ENCODE measurements around the gene POGK. TPM values are rescaled to one million over a fixed set of nuclear protein-coding genes. Genes with fewer than 3 reads are reported as not detected.
"Not testable (repeated sequence)": the region's sequence is repeated elsewhere in the genome, so short reads cannot be mapped to it uniquely, and the experiment has no call there.

Gene POGK
- total RNA-seq, 1 donor from 2014 or later: 14.1 TPM

DNA sequence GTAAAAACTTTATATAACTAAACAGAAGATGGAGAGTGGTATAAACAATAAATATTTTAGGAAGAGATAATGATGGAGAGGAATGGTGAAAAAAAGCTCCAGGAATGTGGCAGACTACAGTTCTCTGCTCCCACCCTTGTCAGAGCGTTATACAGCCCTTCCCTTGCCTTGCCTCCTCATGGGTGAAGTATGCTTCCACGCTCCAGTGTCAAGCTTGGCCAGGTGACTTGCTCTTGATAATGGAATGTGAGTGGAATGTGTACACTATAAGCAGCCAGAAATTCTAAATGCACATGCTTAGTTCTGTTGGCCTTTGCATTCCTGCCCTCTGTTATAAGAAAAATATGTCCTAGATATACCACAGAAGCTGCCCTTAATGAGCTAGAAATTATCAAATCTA, 24.7 kb upstream of the POGK start:
- Histone ChIP-seq H3K9me3 (replicated peaks) (peaks cover 9% of the 10 kb centered on the region), H3K27ac (replicated peaks) (no peak overlapping the region), H3K36me3 (no peaks in the 10 kb centered on the region), H3K4me3 (no peak overlapping the region), H3K27me3 (ENCODE audit: low read depth) (no peaks in the 10 kb centered on the region), H3K4me1 (peaks cover 14% of the 10 kb centered on the region)
- intact Hi-C loops (cut with micrococcal nuclease): no loop called here
- DNase-seq: no peak
- TF ChIP-seq, protein P1, sequence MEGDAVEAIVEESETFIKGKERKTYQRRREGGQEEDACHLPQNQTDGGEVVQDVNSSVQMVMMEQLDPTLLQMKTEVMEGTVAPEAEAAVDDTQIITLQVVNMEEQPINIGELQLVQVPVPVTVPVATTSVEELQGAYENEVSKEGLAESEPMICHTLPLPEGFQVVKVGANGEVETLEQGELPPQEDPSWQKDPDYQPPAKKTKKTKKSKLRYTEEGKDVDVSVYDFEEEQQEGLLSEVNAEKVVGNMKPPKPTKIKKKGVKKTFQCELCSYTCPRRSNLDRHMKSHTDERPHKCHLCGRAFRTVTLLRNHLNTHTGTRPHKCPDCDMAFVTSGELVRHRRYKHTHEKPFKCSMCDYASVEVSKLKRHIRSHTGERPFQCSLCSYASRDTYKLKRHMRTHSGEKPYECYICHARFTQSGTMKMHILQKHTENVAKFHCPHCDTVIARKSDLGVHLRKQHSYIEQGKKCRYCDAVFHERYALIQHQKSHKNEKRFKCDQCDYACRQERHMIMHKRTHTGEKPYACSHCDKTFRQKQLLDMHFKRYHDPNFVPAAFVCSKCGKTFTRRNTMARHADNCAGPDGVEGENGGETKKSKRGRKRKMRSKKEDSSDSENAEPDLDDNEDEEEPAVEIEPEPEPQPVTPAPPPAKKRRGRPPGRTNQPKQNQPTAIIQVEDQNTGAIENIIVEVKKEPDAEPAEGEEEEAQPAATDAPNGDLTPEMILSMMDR (IDR thresholded peaks at IDR 0.05; ENCODE audit: borderline replicate concordance): no peak

DNA sequence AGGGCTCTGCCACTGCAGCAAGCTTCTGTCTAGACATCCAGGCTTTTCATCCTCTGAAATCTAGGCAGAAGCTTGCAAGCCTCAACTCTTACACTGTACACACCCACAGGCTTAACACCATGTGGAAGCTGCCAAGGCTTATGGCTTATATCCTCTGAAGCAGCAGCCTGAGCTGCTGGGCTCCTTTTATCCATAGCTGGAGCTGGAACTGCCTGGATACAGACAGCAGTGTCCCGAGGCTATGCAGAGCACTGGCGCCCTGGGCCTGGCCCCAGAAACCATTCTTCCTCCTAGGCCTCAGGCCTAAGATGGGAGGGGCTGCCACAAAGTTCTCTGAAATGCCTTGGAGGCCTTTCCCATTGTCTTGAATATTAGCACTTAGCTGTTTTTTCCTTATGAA, 19.3 kb upstream of the POGK start:
- Histone ChIP-seq H3K4me3 (no peak overlapping the region), H3K36me3 (no peaks in the 10 kb centered on the region), H3K27ac (replicated peaks) (no peak overlapping the region), H3K4me1 (no peaks in the 10 kb centered on the region), H3K27me3 (ENCODE audit: low read depth) (peaks cover 7% of the 10 kb centered on the region), H3K9me3 (replicated peaks) (peaks cover 16% of the 10 kb centered on the region)
- TF ChIP-seq, protein P1 (IDR thresholded peaks at IDR 0.05; ENCODE audit: borderline replicate concordance): no peak
- DNase-seq: no peak
- intact Hi-C loops (cut with micrococcal nuclease): no loop called here

DNA sequence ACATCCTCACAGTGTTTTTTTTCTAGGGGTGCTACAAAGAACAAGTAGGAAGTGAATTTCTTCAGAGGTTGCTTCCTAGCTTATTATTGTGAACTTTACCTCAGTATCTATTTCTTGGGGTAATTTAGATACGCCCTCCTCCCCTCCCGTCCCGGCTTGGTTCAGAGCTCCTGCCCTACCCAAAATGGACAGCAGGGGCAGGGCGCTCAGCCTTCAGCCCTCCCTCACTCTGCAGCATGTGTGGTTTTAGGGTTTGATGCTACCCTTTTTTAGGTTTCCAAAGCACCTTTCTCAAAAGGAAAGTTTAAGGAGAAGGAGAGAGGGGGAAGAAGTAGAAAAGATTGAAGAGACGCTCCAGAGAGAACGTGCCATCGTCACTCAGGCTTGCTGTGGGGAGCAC, 16.9 kb upstream of the POGK start:
- H3K36me3 ChIP-seq: no peaks in the 10 kb centered on the region
- no peak overlapping the region for H3K4me3 ChIP-seq
- intact Hi-C loops (cut with micrococcal nuclease): no loop called here
- H3K4me1 ChIP-seq: no peaks in the 10 kb centered on the region
- TF ChIP-seq, protein P1 (IDR thresholded peaks at IDR 0.05; ENCODE audit: borderline replicate concordance): peak; percentile 20
- no peak overlapping the region for H3K27ac ChIP-seq (replicated peaks)
- H3K9me3 ChIP-seq (replicated peaks): peaks cover 23% of the 10 kb centered on the region
- peaks cover 7% of the 10 kb centered on the region for H3K27me3 ChIP-seq (ENCODE audit: low read depth)
- no peak for DNase-seq

DNA sequence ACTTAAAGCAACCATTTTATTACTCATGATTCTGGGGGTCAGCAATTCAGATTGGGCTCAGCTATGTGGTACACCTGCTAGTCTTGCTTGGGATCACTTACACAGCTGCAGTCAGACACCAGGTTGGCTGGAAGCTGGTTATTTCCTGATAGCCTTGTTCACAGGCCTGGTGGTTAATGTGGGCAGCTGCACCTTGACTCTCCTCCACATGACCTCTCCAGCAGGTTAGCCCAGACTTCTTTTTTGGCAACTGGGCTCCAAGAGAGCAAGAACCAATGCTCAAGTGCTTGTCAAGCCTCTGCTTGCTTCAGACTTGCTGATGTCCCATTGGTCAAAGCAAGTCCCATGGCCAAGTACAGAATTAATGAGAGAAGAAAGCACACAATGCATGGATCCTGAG, 11.8 kb upstream of the POGK start:
- peaks cover 16% of the 10 kb centered on the region for H3K27me3 ChIP-seq (ENCODE audit: low read depth)
- intact Hi-C loops (cut with micrococcal nuclease): no loop called here
- TF ChIP-seq, protein P1 (IDR thresholded peaks at IDR 0.05; ENCODE audit: borderline replicate concordance): no peak
- no peak overlapping the region for H3K4me3 ChIP-seq
- DNase-seq: no peak
- H3K9me3 ChIP-seq (replicated peaks): peaks cover 39% of the 10 kb centered on the region
- no peaks in the 10 kb centered on the region for H3K36me3 ChIP-seq
- no peak overlapping the region for H3K27ac ChIP-seq (replicated peaks)
- H3K4me1 ChIP-seq: no peaks in the 10 kb centered on the region

DNA sequence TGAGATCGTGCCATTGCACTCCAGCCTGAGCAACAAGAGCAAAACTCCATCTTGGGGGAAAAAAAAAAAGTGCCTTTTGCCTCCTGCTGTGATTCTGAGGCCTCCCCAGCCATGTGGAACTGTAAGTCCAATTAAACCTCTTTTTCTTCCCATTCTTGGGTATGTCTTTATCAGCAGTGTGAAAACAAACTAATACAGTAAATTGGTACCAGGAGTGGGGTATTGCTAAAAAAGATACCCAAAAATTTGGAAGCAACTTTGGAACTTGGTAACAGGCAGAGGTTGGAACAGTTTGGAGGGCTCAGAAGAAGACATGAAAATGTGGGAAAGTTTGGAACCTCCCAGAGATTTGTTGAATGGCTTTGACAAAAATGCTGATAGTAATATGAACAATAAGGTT, 9.5 kb upstream of the POGK start:
- H3K27me3 ChIP-seq (ENCODE audit: low read depth): peaks cover 12% of the 10 kb centered on the region
- H3K4me3 ChIP-seq; DNase-seq; H3K36me3 ChIP-seq; H3K4me1 ChIP-seq; intact Hi-C loops (cut with micrococcal nuclease); H3K27ac ChIP-seq (replicated peaks): not testable (repeated sequence)
- peaks cover 39% of the 10 kb centered on the region for H3K9me3 ChIP-seq (replicated peaks)

DNA sequence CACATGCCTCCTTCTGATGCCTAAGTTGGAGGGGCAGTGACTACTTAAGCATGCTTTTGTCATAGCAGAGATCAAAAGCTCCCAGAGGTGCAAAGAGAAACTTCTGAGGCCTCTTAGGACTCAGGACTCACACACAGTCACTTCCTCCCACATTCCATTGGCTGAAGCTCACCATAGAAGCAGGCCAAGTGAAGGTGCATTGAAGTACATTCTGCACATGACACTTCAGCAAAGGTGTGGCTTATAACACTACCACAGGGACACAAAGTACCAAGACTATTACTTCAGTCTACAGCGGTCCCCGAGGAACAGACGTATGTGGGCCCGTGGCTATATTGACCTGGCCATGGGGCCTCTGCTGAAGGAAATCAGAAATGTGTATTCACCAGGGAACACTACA, 2.5 kb upstream of the POGK start:
- DNase-seq: no peak
- no peak overlapping the region for H3K4me3 ChIP-seq
- TF ChIP-seq, protein P1 (IDR thresholded peaks at IDR 0.05; ENCODE audit: borderline replicate concordance): no peak
- no peaks in the 10 kb centered on the region for H3K27me3 ChIP-seq (ENCODE audit: low read depth)
- H3K27ac ChIP-seq (replicated peaks): no peak overlapping the region
- peaks cover 33% of the 10 kb centered on the region for H3K4me1 ChIP-seq
- no peaks in the 10 kb centered on the region for H3K9me3 ChIP-seq (replicated peaks)
- H3K36me3 ChIP-seq: peaks cover 9% of the 10 kb centered on the region
- intact Hi-C loops (cut with micrococcal nuclease): no loop called here
